GM21619 (cell line): Measurements from ENCODE around the gene ARHGEF10L.

Experiments
- ATAC-seq: cut with Tn5 transposase; IDR thresholded peaks from one replicate; pipeline ENCODE4 v1.9.1; 2021; ENCODE audit not compliant: unreplicated experiment

The ARHGEF10L gene

GRCh38 chr1:17653728-17654351, 114.3 kb downstream of the ARHGEF10L start:
- no peak for ATAC-seq

- ATAC-seq, result no peak
Observed at GRCh38 chr1:17654519-17654918, 115.0 kb downstream of the ARHGEF10L start.

- ATAC-seq, result no peak
Observed at GRCh38 chr1:17655169-17655568, 115.7 kb downstream of the ARHGEF10L start.

GRCh38 chr1:17655922-17656321, 116.4 kb downstream of the ARHGEF10L start:
- ATAC-seq, result no peak

GRCh38 chr1:17657436-17657835, 117.9 kb downstream of the ARHGEF10L start:
- ATAC-seq, result no peak

GRCh38 chr1:17658837-17659236, 119.3 kb downstream of the ARHGEF10L start:
- no peak for ATAC-seq

- no peak for ATAC-seq
Observed at GRCh38 chr1:17661546-17662157, 122.2 kb downstream of the ARHGEF10L start.

GRCh38 chr1:17662296-17662695, 122.8 kb downstream of the ARHGEF10L start:
- ATAC-seq, result no peak

- no peak for ATAC-seq
Observed at GRCh38 chr1:17662786-17663185, 123.3 kb downstream of the ARHGEF10L start.

GRCh38 chr1:17663646-17664045, 124.1 kb downstream of the ARHGEF10L start:
- no peak for ATAC-seq

GRCh38 chr1:17664322-17664721, 124.8 kb downstream of the ARHGEF10L start:
- ATAC-seq, result no peak

- ATAC-seq, result no peak
Observed at GRCh38 chr1:17665054-17665453, 125.6 kb downstream of the ARHGEF10L start.

GRCh38 chr1:17665950-17666720, 126.6 kb downstream of the ARHGEF10L start:
- ATAC-seq, result no peak

GRCh38 chr1:17667641-17668040, 128.1 kb downstream of the ARHGEF10L start:
- ATAC-seq, result no peak

- no peak for ATAC-seq
Observed at GRCh38 chr1:17668195-17668594, 128.7 kb downstream of the ARHGEF10L start.

- ATAC-seq, result no peak
Observed at GRCh38 chr1:17668624-17669175, 129.2 kb downstream of the ARHGEF10L start.

GRCh38 chr1:17669305-17669704, 129.8 kb downstream of the ARHGEF10L start:
- no peak for ATAC-seq

GRCh38 chr1:17669866-17670451, 130.5 kb downstream of the ARHGEF10L start:
- no peak for ATAC-seq

GRCh38 chr1:17670587-17671313, 131.3 kb downstream of the ARHGEF10L start:
- ATAC-seq, result no peak

GRCh38 chr1:17671314-17671705, 131.8 kb downstream of the ARHGEF10L start:
- no peak for ATAC-seq

- ATAC-seq, result no peak
Observed at GRCh38 chr1:17671741-17672140, 132.2 kb downstream of the ARHGEF10L start.
